RKO (cell line): Measurements from ENCODE around the gene CCDC27.
A peak's percentile ranks its signal among the peaks of the same experiment; 100 is the strongest.

Source experiments
- DNase-seq: peaks from one replicate; pipeline ENCODE4 v3.0.0-alpha.2; 2016; ENCODE audit warnings: low spot score

The CCDC27 gene

GRCh38 chr1:3759796-3760195 lies 7.5 kb downstream of the CCDC27 start:
- DNase-seq: no peak

GRCh38 chr1:3761296-3762010 lies 9.2 kb downstream of the CCDC27 start:
- no peak for DNase-seq

- no peak for DNase-seq
Observed at GRCh38 chr1:3762151-3762872, 10.1 kb downstream of the CCDC27 start.

- DNase-seq: no peak
Observed at GRCh38 chr1:3762873-3763228, 10.6 kb downstream of the CCDC27 start.

GRCh38 chr1:3763351-3764125 lies 11.3 kb downstream of the CCDC27 start:
- no peak for DNase-seq

- DNase-seq: no peak
Observed at GRCh38 chr1:3767328-3767925, 15.2 kb downstream of the CCDC27 start.

- no peak for DNase-seq
Observed at GRCh38 chr1:3768811-3769390, 16.7 kb downstream of the CCDC27 start.

- no peak for DNase-seq
Observed at GRCh38 chr1:3770047-3770765, 18.0 kb downstream of the CCDC27 start.

GRCh38 chr1:3771108-3772026 lies 19.1 kb downstream of the CCDC27 start:
- no peak for DNase-seq

GRCh38 chr1:3772027-3772714 lies 19.9 kb downstream of the CCDC27 start:
- DNase-seq: peak; percentile 64

GRCh38 chr1:3772715-3773571 lies 20.7 kb downstream of the CCDC27 start, which contains the start of gene SMIM1:
SMIM1 (plus strand) TSS chr1:3772749; CDS start chr1:3775374, 2,625 bp downstream.
- DNase-seq: no peak

- no peak for DNase-seq
Observed at GRCh38 chr1:3773572-3774275, 21.5 kb downstream of the CCDC27 start.

- DNase-seq: no peak
Observed at GRCh38 chr1:3774276-3774945, 22.2 kb downstream of the CCDC27 start.

GRCh38 chr1:3774946-3775489 lies 22.8 kb downstream of the CCDC27 start:
- no peak for DNase-seq

GRCh38 chr1:3775490-3776230 lies 23.4 kb downstream of the CCDC27 start:
- DNase-seq: peak; percentile 49

- no peak for DNase-seq
Observed at GRCh38 chr1:3776231-3776961, 24.1 kb downstream of the CCDC27 start.
